PC-9 (cell line): ENCODE measurements around the gene TRIM31. TPM values are rescaled to one million over a fixed set of nuclear protein-coding genes. Genes with fewer than 3 reads are reported as not detected.

ENCODE experiments used
- BruUV-seq: library from RNA; stranded (reverse); fragments of 400-500 nt; replicated peaks from 2 replicates; lab custom pipeline; 2021; lab: Mats Ljungman, UMichigan
- CTCF ChIA-PET: fragments of 300-600 bp; sonication (Branson Sonifier 250); formaldehyde crosslinking; loops from one replicate; lab custom pipeline; 2022; ENCODE audit warnings: antibody characterized with exemption; lab: Charles Lee
- POLR2A ChIA-PET: fragments of 300-600 bp; sonication (Branson Sonifier 250); formaldehyde crosslinking; loops from one replicate; lab custom pipeline; 2022; ENCODE audit warnings: antibody characterized with exemption; ENCODE audit not compliant: unreplicated experiment; lab: Charles Lee
- DNase-seq, 2 experiments: peaks; one replicate each; pipeline versions ENCODE4 v3.0.0 to v3.0.0-alpha.2; 2015 to 2022; ENCODE audit warnings: mixed read lengths in 1 of 2
- H2AFZ ChIP-seq: fragments of 200-600 bp; sonication (generic); 2 replicates; pipeline ENCODE4 v1.8.1; 2017; ENCODE audit warnings: antibody characterized with exemption
- H3F3A ChIP-seq: fragments of 200-600 bp; sonication (generic); 2 replicates; pipeline ENCODE4 v1.8.1; 2017; ENCODE audit warnings: antibody characterized with exemption, mild to moderate bottlenecking, low read depth; ENCODE audit not compliant: insufficient read depth
- H3K27ac ChIP-seq: fragments of 200-600 bp; sonication (generic); 2 replicates; pipeline ENCODE4 v1.6.1; 2016; ENCODE audit warnings: mixed run types
- H3K27me3 ChIP-seq: fragments of 200-600 bp; sonication (generic); 2 replicates; pipeline ENCODE4 v1.6.1; 2016; ENCODE audit warnings: low read depth, mixed run types; ENCODE audit not compliant: insufficient read depth
- H3K36me3 ChIP-seq: fragments of 200-600 bp; sonication (generic); 2 replicates; pipeline ENCODE4 v1.6.1; 2016; ENCODE audit warnings: low read depth, mixed run types
- H3K4me1 ChIP-seq: fragments of 200-600 bp; sonication (generic); replicated peaks from 2 replicates; pipeline ENCODE4 v1.6.1; 2016; ENCODE audit warnings: mixed run types; ENCODE audit not compliant: insufficient read depth
- H3K4me2 ChIP-seq: fragments of 200-600 bp; sonication (generic); 2 replicates; pipeline ENCODE4 v1.6.1; 2017; ENCODE audit warnings: mixed run types
- H3K4me3 ChIP-seq: fragments of 200-600 bp; sonication (generic); 2 replicates; pipeline ENCODE4 v1.6.1; 2016; ENCODE audit warnings: mixed run types
- H3K79me2 ChIP-seq: fragments of 200-600 bp; sonication (generic); 2 replicates; pipeline ENCODE4 v1.6.1; 2017; ENCODE audit warnings: low read depth, mixed run types
- H3K9me2 ChIP-seq: fragments of 200-600 bp; sonication (generic); 2 replicates; pipeline ENCODE4 v1.8.1; 2017; ENCODE audit warnings: mild to moderate bottlenecking; ENCODE audit not compliant: insufficient read depth
- H3K9me3 ChIP-seq: fragments of 200-600 bp; sonication (generic); 2 replicates; pipeline ENCODE4 v1.8.1; 2016; ENCODE audit warnings: low read depth; ENCODE audit not compliant: insufficient read depth
- H4K20me1 ChIP-seq: fragments of 200-600 bp; sonication (generic); 2 replicates; pipeline ENCODE4 v1.8.1; 2017; ENCODE audit not compliant: insufficient read depth
- EZH2 ChIP-seq: fragments of 200-600 bp; sonication (generic); IDR thresholded peaks from 2 replicates; pipeline ENCODE4 v1.8.0; 2017; ENCODE audit warnings: antibody characterized with exemption, low read depth
- intact Hi-C: fragments of 100-400 bp; cut with micrococcal nuclease; formaldehyde crosslinking; loops from one replicate; pipeline ENCODE4 v1.10.0; 2022; ENCODE audit not compliant: unreplicated experiment
- total RNA-seq: library from RNA; stranded (reverse); gene quantifications from 2 replicates; pipeline ENCODE4 v1.2.3, GENCODE V29; 2021
- TF ChIP-seq, protein P1 (sequence below): fragments of 200-600 bp; sonication (generic); conservative IDR thresholded peaks from 2 replicates; pipeline ENCODE4 v1.6.1; 2017; ENCODE audit warnings: mixed run types, antibody characterized with exemption, mild to moderate bottlenecking, moderate library complexity

Gene TRIM31
- total RNA-seq, 1 experiment from 2014 or later, result not detected

DNA sequence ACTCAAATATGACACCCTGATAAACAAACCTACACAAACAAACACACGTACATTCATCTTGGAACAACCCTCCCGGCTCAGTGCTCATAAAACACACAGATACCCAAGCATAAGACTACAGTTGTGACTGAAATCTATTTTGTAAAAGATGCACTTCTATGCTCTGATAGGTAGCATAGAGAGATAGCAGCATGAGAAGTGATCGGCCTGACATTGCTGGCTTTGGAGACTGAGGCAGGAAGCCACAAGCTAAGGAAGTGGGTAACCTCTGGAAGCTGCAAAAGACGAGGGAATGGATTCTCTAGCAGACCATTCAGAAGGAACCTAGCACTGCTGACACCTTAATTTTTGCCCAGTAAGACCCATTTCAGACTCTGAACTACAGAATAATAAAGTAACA, 35.7 kb downstream of the TRIM31 start:
- Histone ChIP-seq H3K9me3 (no peaks in the 10 kb centered on the region), H2AFZ (no peak overlapping the region), H3K4me3 (no peak overlapping the region), H3K36me3 (no peaks in the 10 kb centered on the region), H3F3A (peaks cover 24% of the 10 kb centered on the region), H3K4me2 (peak overlapping the region; percentile 94), H3K9me2 (no peaks in the 10 kb centered on the region), H3K27ac (peak overlapping the region; percentile 89), H3K27me3 (no peaks in the 10 kb centered on the region), H4K20me1 (peaks cover 8% of the 10 kb centered on the region), H3K4me1 (peaks cover 36% of the 10 kb centered on the region), H3K79me2 (peaks cover 22% of the 10 kb centered on the region)
- no peak for TF ChIP-seq EZH2
- TF ChIP-seq, protein P1, sequence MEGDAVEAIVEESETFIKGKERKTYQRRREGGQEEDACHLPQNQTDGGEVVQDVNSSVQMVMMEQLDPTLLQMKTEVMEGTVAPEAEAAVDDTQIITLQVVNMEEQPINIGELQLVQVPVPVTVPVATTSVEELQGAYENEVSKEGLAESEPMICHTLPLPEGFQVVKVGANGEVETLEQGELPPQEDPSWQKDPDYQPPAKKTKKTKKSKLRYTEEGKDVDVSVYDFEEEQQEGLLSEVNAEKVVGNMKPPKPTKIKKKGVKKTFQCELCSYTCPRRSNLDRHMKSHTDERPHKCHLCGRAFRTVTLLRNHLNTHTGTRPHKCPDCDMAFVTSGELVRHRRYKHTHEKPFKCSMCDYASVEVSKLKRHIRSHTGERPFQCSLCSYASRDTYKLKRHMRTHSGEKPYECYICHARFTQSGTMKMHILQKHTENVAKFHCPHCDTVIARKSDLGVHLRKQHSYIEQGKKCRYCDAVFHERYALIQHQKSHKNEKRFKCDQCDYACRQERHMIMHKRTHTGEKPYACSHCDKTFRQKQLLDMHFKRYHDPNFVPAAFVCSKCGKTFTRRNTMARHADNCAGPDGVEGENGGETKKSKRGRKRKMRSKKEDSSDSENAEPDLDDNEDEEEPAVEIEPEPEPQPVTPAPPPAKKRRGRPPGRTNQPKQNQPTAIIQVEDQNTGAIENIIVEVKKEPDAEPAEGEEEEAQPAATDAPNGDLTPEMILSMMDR, result no peak
- no peak for DNase-seq
- intact Hi-C loops, result no loop called here
- ChIA-PET CTCF (no interaction called here), POLR2A (interaction anchor here (1.1 kb wide), 1 partner anchor 11 kb away, joined by 7 read pairs; no protein-coding TSS in a partner anchor)
- BruUV-seq, result no TSS peak

DNA sequence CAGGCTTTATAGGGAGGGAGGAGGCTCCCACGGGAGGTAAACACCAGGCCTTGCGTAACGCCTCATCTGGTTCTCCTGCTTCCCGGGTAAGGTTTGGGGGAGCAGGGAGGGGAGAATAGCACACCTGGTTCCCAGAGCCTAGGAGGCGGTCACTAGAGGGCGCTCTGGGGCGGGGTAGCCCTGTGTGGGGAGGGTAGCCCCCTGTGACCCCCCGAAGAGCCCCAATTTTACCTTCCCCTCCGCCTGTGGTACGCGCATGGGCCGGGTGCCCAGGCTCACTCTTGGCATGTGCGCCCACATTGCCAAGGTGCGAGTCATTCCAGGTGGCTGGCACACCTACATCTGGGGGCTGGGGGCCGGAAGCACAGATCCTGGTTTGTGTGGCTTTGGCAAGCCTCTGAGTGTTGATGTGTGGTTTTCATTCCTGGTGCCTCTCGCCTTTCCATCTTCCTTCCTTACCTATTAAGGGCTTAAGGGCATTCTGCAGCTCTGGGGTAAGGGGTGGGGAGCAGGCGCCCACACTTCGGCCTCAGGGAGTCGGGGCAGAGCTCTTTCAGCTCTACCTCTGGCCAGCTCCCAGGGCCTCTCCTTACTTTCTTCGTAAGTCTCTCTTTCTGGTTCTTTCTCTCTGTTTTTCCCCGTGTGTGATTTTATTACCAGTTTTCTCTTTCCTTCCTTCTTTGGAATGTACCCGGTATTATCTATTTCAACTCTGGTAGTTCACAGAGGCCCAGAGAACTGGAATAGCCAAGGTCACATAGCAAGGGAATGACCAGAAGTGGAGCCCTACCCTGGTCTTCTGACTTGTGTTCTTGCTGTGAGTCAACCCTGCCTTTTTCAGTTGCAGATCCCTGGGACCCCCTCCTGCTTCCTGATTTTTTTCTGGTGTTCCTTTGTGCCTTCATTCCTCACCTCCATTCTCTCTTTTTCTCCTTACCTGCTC, 36.8 kb downstream of the TRIM31 start:
- Histone ChIP-seq H3K4me1 (peaks cover 36% of the 10 kb centered on the region), H3F3A (peaks cover 24% of the 10 kb centered on the region), H3K79me2 (peaks cover 22% of the 10 kb centered on the region), H3K27ac (peak overlapping the region; percentile 89), H4K20me1 (peaks cover 8% of the 10 kb centered on the region), H3K9me2 (no peaks in the 10 kb centered on the region), H3K4me2 (peak overlapping the region; percentile 94), H3K27me3 (no peaks in the 10 kb centered on the region), H3K36me3 (no peaks in the 10 kb centered on the region), H2AFZ (peak overlapping the region; percentile 74), H3K9me3 (no peaks in the 10 kb centered on the region), H3K4me3 (peak overlapping the region; percentile 81)
- ChIA-PET CTCF (interaction anchor here (2.2 kb wide), 1 partner anchor 16 kb away, joined by 7 read pairs; no protein-coding TSS in a partner anchor), POLR2A (interaction anchor here (0.6 to 1.1 kb wide), 5 partner anchors 10 to 111 kb away, joined by 3 to 7 read pairs (median 5); no protein-coding TSS in a partner anchor)
- DNase-seq, result peak; percentile 93 to 96
- no peak for TF ChIP-seq EZH2
- TF ChIP-seq, protein P1, result peak; percentile 71
- intact Hi-C loops, result loop anchor here (1.0 kb wide), 3 partner anchors 9 to 55 kb away; partner anchors contain the start of gene PPP1R11
- BruUV-seq, result TSS peak; percentile 83

DNA sequence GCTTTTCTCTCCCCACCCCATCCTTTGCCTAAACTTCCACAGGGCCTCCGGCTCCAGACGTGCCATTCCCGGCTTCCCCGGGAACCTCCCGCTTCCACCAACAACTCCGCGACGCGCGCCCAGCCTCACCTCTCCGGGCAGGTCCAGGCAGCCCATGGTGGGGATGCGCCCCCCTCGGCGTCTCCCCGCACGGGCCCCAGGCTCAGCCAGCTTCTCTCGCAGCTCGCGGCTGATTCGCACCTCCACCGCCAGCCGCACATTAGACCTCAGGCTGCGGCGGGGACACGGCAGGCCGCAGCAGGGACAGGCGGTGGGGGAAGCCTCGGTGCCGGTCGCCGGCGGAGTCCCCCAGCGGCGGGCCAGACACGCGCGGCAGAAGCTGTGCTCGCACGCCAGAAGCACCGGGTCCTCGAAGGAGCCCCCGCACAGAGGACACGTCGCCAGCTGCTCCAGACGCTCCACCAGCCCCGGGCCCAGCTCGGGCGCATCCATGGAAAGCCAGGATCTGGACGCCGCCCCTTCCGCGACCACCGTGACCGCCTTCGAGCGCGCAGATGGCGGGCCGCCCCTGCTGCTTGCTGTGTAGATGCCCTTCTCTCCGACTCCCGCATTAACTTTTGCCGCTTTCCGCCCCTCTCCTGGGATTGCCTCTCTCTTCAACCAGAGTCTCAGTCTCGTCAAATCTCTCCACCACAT, 37.6 kb downstream of the TRIM31 start, which contains the start of gene RNF39:
RNF39 (minus strand) TSS at position 676 of the 696 bp plus-strand sequence; CDS start at position 492, 184 bp downstream.
- Histone ChIP-seq H3K79me2 (peaks cover 22% of the 10 kb centered on the region), H3K27me3 (no peaks in the 10 kb centered on the region), H3K27ac (peak within 1 kb of the TSS; percentile 89), H3K9me2 (no peaks in the 10 kb centered on the region), H3F3A (peaks cover 30% of the 10 kb centered on the region), H4K20me1 (peaks cover 8% of the 10 kb centered on the region), H3K36me3 (no peaks in the 10 kb centered on the region), H2AFZ (peak within 1 kb of the TSS; percentile 74), H3K4me2 (peak within 1 kb of the TSS; percentile 94), H3K4me3 (peak within 1 kb of the TSS; percentile 81), H3K9me3 (no peaks in the 10 kb centered on the region), H3K4me1 (peaks cover 36% of the 10 kb centered on the region)
- DNase-seq, result no peak
- TSS peak; percentile 90 for BruUV-seq
- intact Hi-C loops, result loop anchor here (1.0 kb wide), 3 partner anchors 8 to 56 kb away; partner anchors contain the start of gene PPP1R11
- POLR2A ChIA-PET, result interaction anchor here (0.7 kb wide), 1 partner anchor 21 kb away, joined by 3 read pairs; no protein-coding TSS in a partner anchor
- CTCF ChIA-PET, result interaction anchor here (0.7 to 2.2 kb wide), 3 partner anchors 13 to 993 kb away, joined by 3 to 7 read pairs (median 3); no protein-coding TSS in a partner anchor
- TF ChIP-seq EZH2, result no peak
- TF ChIP-seq, protein P1, result no peak
